Measurements from ENCODE around the gene TRPM5. TPM values are rescaled to one million over a fixed set of nuclear protein-coding genes. Genes with fewer than 3 reads are reported as not detected.

TRPM5 gene
- total RNA-seq, 1 donor from 2014 or later = not detected

DNA sequence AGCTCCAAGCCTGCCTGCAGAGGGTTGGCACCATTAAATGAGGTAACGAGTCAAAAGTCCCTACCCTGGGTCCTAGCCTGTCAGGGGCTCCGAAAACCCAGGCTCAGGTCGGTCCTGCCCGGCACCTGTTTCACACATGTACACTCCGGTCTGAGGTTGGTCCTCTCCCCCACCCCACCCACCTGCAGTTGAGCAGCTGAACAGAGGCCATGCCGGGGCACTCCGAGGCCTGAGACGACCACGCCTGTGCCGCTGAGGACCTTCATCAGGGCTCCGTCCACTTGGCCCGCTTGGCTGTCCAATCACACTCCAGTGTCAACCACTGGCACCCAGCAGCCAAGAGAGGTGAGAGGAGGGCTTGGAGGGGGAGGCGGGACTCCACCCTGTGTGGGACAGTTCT is 42.2 kb downstream of the TRPM5 start:
- no peak for DNase-seq

- no peak for DNase-seq
These were observed 42.8 kb downstream of the TRPM5 start for GRCh38 chr11:2401436-2401984.

DNA sequence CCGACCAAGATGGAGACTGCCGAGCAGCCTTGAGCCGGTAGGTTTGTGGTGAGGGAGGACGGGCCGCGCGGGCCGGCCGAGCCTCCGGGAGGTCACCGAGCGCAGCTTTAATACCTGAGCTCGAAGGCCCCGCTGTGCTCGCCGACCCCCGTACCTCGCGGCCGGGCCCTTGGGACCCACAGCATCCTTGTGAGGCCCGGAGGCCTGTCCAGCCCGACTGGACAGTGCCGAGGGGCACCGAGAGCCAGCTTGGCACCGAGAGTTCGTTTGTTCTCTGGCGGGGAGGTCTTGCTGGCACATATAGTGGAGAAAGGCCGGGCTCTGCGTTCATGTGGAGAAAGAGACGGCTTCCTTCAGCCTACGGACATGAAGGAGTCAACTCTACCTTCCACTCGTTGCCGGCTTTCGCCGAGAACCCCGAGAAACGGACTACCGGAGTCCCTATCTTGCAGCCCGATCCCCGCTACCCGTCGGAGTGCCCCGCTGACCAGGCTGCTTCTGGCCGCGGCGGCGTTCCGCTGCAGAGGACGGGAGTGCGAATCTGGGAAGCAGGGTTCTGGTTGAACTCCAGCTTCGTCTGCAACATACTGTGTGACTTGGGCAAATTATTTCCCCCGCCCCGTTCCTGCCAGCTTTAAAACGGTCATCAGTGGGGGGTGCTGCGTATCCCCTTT is 43.4 kb downstream of the TRPM5 start:
- DNase-seq = peak; percentile 34

GRCh38 chr11:2400069-2400761 is 44.1 kb downstream of the TRPM5 start, which contains the start of gene TSSC4:
TSSC4 (plus strand) TSS chr11:2400750; CDS start chr11:2402634, 1,884 bp downstream.
- DNase-seq = peak; percentile 100

DNA sequence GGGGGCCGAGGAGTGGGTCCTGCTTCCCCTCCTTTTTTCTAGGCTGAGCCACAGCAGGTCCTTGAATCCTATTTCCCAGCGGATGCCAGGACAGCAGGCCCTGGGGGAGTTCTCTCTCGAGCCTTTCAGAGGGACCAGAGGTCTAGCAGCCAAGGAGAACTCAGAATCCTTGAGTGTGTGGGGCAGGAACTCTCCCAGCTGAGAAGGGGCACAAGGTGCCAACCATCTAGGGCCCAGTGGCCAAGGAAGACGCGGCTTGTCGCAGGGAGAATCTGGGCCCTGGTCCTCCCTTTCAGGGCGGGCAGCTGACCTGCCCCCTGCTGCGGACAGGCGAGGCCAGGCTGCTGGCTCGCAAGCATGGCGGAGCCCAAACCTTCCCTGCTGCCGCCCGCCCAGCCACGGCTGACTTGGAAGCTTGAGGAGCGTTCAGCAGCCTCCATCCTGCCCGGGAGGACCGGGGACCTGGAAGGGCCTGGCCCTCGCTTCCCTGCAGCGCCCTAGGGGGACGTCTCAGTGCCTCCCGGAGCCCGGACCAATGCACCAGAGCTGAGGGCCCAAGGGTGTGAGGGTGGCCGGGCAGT is 44.7 kb downstream of the TRPM5 start:
- peak; percentile 49 for DNase-seq

DNA sequence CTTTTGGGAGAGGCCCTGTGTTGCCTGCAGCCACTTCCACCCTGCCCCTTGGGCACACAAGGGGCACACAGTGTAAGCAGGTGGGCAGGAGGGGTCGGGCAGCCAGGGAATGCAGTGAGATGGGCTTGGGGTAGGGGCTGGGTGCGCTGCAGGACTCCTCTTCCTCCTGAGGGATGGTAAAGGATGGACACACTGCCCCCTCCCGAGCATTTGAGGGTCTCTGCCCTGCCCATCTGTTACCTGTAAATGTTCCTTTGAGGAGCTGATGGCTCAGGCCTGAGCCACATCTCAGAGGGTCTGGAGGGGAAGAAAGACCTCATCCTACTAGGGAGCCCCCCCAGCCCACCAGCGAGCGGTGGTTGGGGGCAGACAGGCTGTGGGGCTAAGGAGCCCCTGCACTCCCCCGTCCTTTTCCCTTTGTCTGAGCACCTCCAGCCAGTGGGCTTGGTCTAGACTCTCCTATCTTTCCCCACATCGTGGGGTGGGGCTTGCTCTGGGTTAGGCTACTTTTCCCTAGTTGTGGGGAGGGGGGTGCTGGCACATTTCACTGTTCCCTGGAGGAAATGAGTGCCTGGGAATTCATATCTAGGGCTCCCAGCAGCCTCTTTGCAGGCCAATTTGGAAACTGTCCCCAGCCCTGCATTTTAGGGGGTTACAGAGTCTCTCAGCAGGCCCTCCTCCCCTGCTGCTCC is 45.5 kb downstream of the TRPM5 start:
- no peak for DNase-seq

- DNase-seq = no peak
These were observed 47.3 kb downstream of the TRPM5 start for GRCh38 chr11:2397005-2397404.

DNA sequence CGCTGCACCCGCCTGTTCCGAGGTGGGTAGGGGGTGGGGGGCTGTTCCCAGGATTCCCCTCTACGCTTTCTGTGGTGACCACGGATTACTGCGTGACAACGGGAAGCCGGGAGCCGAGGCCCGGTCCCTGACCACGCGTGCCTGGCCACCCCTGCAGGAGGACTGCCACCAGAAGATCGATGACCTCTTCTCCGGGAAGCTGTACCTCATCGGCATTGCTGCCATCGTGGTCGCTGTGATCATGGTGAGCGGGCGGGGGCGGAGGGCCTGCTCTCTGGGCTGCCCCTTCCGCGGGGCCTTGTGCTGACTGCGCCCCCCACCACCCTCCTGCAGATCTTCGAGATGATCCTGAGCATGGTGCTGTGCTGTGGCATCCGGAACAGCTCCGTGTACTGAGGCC is 47.8 kb downstream of the TRPM5 start:
- DNase-seq = no peak

- no peak for DNase-seq
These were observed 48.5 kb downstream of the TRPM5 start for GRCh38 chr11:2395856-2396255.

GRCh38 chr11:2395211-2395730 is 49.0 kb downstream of the TRPM5 start:
- DNase-seq = no peak

- DNase-seq = no peak
These were observed 49.6 kb downstream of the TRPM5 start for GRCh38 chr11:2394818-2395105.

Other genes starting within 250 kb of the TRPM5 start
- not detected in 2 replicates for gene ASCL2, start 173.9 kb downstream of the TRPM5 start, total RNA-seq
- not detected in 2 replicates for gene C11orf21, start 142.6 kb downstream of the TRPM5 start, total RNA-seq
- gene TSPAN32, start 142.5 kb downstream of the TRPM5 start, total RNA-seq = not detected in 2 replicates
- 248 and 294 TPM in 2 replicates for gene CD81, start 67.2 kb downstream of the TRPM5 start, total RNA-seq
- 56.6 and 87.6 TPM in 2 replicates for gene TSSC4, start 43.8 kb downstream of the TRPM5 start, total RNA-seq
- gene KCNQ1, start 494 bp upstream of the TRPM5 start, total RNA-seq = 0.34 TPM in 1 of 2 replicates, not detected in the other

Measured in dermis blood vessel endothelial cell (primary cell).